GM12873 (cell line): ENCODE results near the gene TMEM86A.
A peak's percentile ranks its signal among the peaks of the same experiment; 100 is the strongest.

Experiments
- TF ChIP-seq, protein P1 (sequence below): IDR thresholded peaks from 2 replicates; pipeline ENCODE4 v1.5.1; 2012; ENCODE audit warnings: low read depth, mild to moderate bottlenecking, moderate library complexity, low read length, control low read depth; ENCODE audit not compliant: insufficient read depth; ENCODE audit errors: missing control alignments

Gene TMEM86A

DNA sequence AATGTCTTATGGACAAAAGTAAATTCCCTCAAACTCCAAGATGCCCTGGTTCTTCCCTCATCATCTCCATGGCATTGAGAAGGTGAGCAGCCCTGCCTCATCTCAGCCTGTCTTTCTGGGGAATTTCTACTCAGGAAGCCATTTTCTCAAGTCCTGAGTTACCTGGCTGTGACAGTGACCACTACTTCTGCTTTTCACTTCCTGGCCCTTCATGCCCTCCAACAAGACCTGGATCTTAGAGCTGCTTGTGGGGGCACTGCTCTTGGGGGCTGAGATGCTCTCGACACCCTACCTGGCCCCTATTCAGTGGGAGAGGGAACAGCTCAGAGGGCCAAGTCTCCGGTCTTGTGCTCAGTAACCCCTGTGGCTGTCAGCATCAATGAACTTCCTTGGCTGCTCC lies 32.9 kb downstream of the TMEM86A start:
- TF ChIP-seq, protein P1, sequence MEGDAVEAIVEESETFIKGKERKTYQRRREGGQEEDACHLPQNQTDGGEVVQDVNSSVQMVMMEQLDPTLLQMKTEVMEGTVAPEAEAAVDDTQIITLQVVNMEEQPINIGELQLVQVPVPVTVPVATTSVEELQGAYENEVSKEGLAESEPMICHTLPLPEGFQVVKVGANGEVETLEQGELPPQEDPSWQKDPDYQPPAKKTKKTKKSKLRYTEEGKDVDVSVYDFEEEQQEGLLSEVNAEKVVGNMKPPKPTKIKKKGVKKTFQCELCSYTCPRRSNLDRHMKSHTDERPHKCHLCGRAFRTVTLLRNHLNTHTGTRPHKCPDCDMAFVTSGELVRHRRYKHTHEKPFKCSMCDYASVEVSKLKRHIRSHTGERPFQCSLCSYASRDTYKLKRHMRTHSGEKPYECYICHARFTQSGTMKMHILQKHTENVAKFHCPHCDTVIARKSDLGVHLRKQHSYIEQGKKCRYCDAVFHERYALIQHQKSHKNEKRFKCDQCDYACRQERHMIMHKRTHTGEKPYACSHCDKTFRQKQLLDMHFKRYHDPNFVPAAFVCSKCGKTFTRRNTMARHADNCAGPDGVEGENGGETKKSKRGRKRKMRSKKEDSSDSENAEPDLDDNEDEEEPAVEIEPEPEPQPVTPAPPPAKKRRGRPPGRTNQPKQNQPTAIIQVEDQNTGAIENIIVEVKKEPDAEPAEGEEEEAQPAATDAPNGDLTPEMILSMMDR: no peak

DNA sequence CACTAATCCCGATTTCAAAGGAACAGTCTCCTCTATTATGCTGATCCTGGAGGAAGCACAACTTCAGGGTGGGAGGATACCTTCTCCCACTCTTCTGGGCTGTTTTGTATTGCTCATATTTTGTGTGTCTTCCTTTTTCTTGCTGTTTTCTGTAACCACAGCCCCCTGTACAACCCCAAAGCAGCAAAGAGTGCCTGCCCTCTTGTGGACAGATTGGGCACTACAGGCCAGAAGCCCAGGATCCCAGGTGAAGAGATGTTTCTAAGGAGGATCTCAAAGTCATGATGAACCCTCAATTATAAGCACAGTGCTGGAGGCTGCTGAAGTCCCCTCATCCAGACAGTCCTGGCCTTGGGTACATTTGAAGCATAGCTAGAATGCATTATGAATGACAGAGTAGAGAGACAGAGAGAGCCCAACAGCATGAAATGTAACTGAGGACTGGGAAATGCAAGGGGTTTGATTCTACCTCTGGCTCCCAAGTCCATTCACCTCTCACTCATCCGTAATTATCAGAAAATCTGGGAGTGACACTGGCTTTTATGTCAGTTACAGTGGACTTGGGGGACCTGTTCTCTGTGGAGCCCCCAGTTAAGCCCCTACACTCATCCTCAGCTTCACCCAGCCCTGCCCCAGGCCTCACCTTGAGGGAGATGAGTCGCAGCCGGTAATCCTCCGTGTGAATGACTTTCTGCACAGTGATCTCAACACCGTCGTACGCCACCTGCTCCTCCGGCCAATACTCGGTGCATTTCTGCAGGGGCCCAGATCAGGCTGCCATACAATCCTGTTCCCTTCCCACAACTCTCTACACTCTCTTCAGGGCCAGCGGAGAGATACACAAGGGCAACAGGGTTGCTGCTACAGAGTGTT lies 33.6 kb downstream of the TMEM86A start:
- TF ChIP-seq, protein P1: peak; percentile 97

DNA sequence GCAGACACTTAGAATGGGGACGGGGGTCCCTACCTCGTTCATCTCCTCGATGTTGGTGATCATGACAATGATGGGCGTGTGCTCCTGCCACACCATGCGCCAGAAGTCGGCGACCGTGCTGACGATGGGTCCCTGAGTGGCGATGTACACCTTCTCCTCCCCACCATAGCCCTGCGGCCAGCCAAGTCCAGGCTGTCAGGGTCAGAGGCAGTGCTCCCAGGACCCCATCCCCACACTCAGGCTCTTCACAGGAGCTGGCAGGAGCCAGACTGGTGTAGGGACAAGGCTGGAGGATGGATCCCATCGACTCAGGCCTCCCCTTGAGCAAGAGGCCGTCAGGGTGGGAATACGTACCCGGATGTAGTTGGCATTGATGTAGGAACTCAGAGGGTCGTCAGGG lies 34.6 kb downstream of the TMEM86A start:
- TF ChIP-seq, protein P1: no peak

DNA sequence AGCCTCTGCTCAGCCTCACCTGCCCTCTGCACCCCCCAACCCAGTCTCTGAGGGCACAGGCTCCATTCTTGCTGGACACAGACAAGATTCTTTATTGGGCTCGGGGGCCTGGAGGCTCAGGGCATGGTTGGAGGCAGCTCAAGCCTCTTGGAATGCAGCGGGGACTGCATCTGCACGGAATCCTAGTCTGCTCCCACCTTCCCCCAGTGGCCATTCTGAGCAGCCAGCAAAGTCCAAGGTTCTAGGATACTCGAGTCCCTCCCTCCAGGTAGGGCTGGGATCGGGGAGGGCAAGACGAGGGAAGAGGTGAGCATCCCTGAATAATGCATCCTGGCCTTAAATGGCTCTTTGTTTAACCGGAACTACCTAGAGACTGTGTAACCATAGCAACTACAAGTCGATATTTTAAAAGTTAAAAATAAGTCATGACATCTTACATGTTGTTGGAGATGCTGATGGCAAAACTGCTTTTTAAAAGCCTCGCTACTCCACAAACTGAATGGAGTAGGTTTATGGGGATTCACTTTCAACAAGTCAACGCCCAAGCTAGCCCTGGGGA lies 38.1 kb downstream of the TMEM86A start:
- TF ChIP-seq, protein P1: peak; percentile 9

DNA sequence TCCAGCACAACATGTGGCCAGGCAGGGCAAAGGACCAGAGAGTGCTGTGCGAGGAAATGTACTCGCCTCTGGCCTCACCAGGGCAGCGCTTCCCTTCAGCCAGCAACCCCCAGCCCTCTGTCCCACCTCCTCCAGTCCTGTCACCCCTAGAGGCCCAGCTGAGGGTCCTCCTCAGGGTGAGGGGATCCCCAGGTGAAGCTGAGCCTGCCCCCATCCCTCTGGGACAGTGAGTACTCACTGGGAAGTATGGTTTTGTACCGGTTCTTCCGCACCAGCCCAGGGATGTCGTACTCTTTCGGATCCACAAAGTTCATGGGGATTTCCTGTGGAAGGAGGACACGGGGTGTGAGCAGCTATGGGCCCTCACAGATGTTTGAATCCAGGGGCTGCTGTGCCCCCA lies 39.1 kb downstream of the TMEM86A start:
- TF ChIP-seq, protein P1: no peak

DNA sequence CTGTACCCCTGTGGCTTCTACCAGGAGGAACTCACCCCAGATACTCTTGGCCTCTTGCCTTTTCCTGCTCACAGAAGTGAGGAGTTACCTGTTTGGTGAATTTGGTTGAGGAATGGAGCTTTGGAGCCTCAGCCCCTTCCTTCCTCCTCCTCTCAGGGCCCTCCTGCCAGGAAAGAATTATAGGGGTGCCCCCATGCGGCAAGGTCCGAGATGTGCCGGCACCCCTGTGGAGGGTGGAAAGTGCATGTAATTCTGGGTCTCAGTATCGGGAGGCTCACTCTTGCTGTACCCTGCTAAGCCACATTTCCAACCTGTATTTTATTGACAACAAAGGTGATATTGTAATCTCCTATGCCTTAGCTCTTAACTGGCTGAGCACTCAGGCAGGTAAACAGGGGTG lies 41.1 kb downstream of the TMEM86A start:
- TF ChIP-seq, protein P1: no peak

DNA sequence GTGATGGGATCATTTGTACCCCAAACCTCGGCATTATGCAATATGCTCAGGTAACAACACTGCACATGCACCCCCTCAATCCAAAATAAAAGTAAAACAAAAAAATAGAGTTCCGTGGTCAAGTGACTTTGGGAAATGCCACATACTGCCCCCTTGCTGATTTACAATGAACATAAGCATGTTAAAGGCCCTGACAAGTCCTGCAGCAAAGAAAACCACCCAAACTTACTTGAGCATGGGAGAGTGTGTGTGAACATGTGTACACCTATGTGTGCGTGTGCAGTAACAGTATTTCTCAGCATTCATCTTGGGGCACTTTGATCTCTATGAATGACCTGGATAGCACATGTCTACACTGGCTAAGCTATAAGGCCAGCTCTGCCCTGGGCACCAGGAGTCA lies 43.2 kb downstream of the TMEM86A start:
- TF ChIP-seq, protein P1: no peak
